H1 (cell line): ENCODE measurements around the gene KCTD21. TPM values are rescaled to one million over a fixed set of nuclear protein-coding genes. Genes with fewer than 3 reads are reported as not detected.

Experiments
- HDAC2 ChIP-seq, 2 experiments: fragments of 300-600 bp in 1 of 2; sonication (generic) in 1 of 2; IDR thresholded peaks; 2 replicates each; pipeline ENCODE4 v1.6.1; 2011 to 2012; ENCODE audit warnings: low read depth in 2 of 2, low read length in 2 of 2, mild to moderate bottlenecking in 2 of 2, moderate library complexity in 2 of 2, borderline replicate concordance in 1 of 2, inconsistent platforms in 1 of 2
- HDAC6 ChIP-seq: IDR thresholded peaks from one replicate; pipeline ENCODE4 v1.7.1; 2012; ENCODE audit warnings: low read depth, mild to moderate bottlenecking, inconsistent platforms, low read length, moderate library complexity
- KDM1A ChIP-seq: fragments of 200-600, 300-600 bp; sonication (generic); IDR thresholded peaks from 2 replicates; pipeline ENCODE4 v1.7.1; 2016; ENCODE audit warnings: mild to moderate bottlenecking, low read length, borderline replicate concordance
- KDM4A ChIP-seq: IDR thresholded peaks from one replicate; pipeline ENCODE4 v1.7.1; 2012; ENCODE audit warnings: low read depth, mild to moderate bottlenecking, moderate library complexity, low read length, inconsistent platforms; ENCODE audit not compliant: severe bottlenecking
- PHF8 ChIP-seq: fragments of 200-600 bp; sonication (generic); conservative IDR thresholded peaks from 2 replicates; pipeline ENCODE4 v1.7.1; 2012; ENCODE audit warnings: low read depth, mild to moderate bottlenecking, inconsistent platforms, low read length, moderate library complexity
- RBBP5 ChIP-seq: IDR thresholded peaks from 2 replicates; pipeline ENCODE4 v1.7.1; 2012; ENCODE audit warnings: low read depth, mild to moderate bottlenecking, inconsistent platforms, low read length, moderate library complexity, borderline replicate concordance
- RNF2 ChIP-seq: fragments of 200-900, 300-1000 bp; sonication (generic); IDR thresholded peaks from 2 replicates; pipeline ENCODE4 v1.7.1; 2016; ENCODE audit warnings: borderline replicate concordance, low read depth, mild to moderate bottlenecking, antibody characterized with exemption, low read length; ENCODE audit not compliant: poor library complexity, severe bottlenecking; ENCODE audit errors: missing control alignments
- SAP30 ChIP-seq: fragments of 300-600 bp; sonication (generic); IDR thresholded peaks from 2 replicates; pipeline ENCODE4 v1.7.1; 2012; ENCODE audit warnings: low read length, moderate library complexity, mild to moderate bottlenecking, inconsistent platforms; ENCODE audit not compliant: insufficient read depth, insufficient replicate concordance
- SIN3A ChIP-seq, 2 experiments: IDR thresholded peaks in 1 of 2; conservative IDR thresholded peaks in 1 of 2; 2 replicates each; pipeline ENCODE4 v1.6.1; 2011 to 2012; ENCODE audit warnings: low read length in 2 of 2, improper control_type of control experiment in 1 of 2, low read depth in 1 of 2, mild to moderate bottlenecking in 1 of 2
- polyA plus RNA-seq, 7 experiments: library from polyadenylated mRNA; depleted of rRNA in 3 of 7; stranded (reverse) in 5 of 7; unstranded in 2 of 7; fragments of >200 nt in 5 of 7; fragments of 200-250 nt in 2 of 7; gene quantifications; 1 replicate in 5 of 7; 2 replicates in 1 of 7; 4 replicates in 1 of 7; pipeline versions ENCODE4 v1.2.1 to v1.2.3, GENCODE V29; 2011 to 2013; ENCODE audit warnings: missing spikeins in 2 of 7, mixed read lengths in 2 of 7
- total RNA-seq: library from RNA; stranded (reverse); fragmentation: NEBNext Ultra II Directional; extraction: Animal tissue kit (Norgen Biotek cat#: 25700); gene quantifications from 2 replicates; pipeline ENCODE4 v1.2.1, GENCODE V29; 2021
- TF ChIP-seq, protein P1 (sequence below): IDR thresholded peaks from 2 replicates; pipeline ENCODE4 v1.6.1; 2012; ENCODE audit warnings: inconsistent platforms
- TF ChIP-seq, protein P2 (sequence below): IDR thresholded peaks from 2 replicates; pipeline ENCODE4 v1.6.1; 2011; ENCODE audit warnings: low read length, improper control_type of control experiment

The KCTD21 gene
- total and polyA plus RNA-seq, 2 of the 8 experiments (the other 6 are each of a cell fraction or from before 2014, with no cell fraction given): 3.2 to 4.1 TPM

DNA sequence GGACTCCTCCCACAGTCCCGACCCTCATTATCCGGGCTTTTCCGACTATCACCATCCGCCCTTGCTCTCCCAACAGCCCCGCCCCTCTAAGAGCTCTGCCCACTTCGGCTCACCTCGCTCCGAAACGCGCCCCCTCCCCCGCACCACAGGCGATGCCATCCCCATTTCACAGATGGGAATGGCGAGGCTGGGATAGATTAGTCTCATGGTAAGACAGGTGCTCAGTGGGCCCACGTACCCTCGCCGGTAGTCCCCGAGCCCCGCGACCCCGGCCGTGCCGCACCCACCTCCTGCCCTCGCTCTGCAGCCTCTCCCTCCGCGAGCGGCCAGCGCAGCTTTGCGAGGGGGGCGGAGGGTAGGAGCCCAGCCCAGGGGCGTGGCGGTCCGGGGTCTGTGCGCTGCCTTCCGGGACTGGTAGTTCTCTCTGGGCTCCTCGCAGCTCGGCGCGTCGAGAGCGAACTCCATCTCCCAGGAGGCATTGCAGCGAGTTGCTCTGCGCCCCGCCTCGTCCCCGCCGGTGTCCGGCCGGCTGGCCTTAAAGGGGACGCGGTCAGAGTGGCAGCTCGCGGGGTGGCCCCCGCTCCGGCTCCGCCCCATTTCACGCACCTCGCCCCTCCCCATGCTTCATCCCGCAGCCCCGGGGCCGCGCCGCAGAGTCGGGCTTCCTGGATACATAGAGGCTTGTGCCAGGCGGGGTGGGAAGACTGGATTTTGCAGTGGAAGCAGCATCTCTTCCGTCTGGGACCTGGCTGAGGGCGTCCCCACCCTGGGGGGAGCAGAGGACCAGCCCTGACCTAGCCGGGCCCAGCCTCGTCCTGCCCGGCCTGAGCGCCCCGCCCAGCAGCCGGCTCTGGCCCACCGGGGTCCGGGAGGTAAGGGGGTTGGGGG is at the start of gene KCTD21, which contains the start of gene USP35 (continued):
- TF ChIP-seq RBBP5: peak; percentile 35; the same call in 1 of the 2 replicates
- TF ChIP-seq RNF2: no peak
- peak; percentile 53 for TF ChIP-seq PHF8
- TF ChIP-seq, protein P1, sequence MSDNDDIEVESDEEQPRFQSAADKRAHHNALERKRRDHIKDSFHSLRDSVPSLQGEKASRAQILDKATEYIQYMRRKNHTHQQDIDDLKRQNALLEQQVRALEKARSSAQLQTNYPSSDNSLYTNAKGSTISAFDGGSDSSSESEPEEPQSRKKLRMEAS: peak; percentile 41
- TF ChIP-seq KDM4A: peak; percentile 99
- TF ChIP-seq, protein P2, sequence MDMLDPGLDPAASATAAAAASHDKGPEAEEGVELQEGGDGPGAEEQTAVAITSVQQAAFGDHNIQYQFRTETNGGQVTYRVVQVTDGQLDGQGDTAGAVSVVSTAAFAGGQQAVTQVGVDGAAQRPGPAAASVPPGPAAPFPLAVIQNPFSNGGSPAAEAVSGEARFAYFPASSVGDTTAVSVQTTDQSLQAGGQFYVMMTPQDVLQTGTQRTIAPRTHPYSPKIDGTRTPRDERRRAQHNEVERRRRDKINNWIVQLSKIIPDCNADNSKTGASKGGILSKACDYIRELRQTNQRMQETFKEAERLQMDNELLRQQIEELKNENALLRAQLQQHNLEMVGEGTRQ: no peak
- TF ChIP-seq HDAC6: no peak
- TF ChIP-seq SAP30: peak; percentile 18
- TF ChIP-seq SIN3A (conservative IDR thresholded peaks at IDR 0.05 in 1 of 2, IDR thresholded peaks at IDR 0.05 in 1 of 2; ENCODE audit: low read depth in 1 of 2, low read length in 2 of 2): peak; percentile 15 to 61; a peak in 2 of 4 replicates
- TF ChIP-seq HDAC2 (IDR thresholded peaks at IDR 0.05; ENCODE audit: borderline replicate concordance in 1 of 2, low read depth in 2 of 2, low read length in 2 of 2): peak in 1 of 2 experiments; percentile 99; a peak in 2 of 4 replicates
- peak; percentile 100 for TF ChIP-seq KDM1A
